ENCODE measurements around the gene IFNAR1.

IFNAR1 gene

GRCh38 chr21:33397717-33398116, 72.9 kb downstream of the IFNAR1 start:
- DNase-seq (ENCODE audit: low spot score), result no peak
- no peak for FAIRE-seq

GRCh38 chr21:33398361-33398760, 73.6 kb downstream of the IFNAR1 start:
- FAIRE-seq, result no peak
- DNase-seq (ENCODE audit: low spot score), result no peak

DNA sequence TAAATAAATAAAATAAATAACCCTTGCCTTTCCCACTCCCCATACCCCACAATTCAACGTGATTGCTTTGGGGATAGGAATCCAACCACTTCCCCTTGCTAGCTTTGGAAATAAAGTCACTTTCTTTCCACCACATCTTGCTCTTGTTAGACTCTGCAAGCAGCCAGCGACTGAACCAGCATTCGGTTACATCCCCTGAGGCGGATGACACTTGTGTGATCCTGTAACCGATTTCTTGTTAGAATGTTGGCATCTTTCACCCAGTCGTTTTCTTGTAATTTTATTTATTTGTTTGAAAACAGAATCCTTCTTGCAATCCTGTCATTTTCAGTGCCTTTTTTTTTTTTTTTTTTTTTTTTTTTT, 76.8 kb downstream of the IFNAR1 start:
- no peak for FAIRE-seq
- DNase-seq (ENCODE audit: low spot score), result no peak

DNA sequence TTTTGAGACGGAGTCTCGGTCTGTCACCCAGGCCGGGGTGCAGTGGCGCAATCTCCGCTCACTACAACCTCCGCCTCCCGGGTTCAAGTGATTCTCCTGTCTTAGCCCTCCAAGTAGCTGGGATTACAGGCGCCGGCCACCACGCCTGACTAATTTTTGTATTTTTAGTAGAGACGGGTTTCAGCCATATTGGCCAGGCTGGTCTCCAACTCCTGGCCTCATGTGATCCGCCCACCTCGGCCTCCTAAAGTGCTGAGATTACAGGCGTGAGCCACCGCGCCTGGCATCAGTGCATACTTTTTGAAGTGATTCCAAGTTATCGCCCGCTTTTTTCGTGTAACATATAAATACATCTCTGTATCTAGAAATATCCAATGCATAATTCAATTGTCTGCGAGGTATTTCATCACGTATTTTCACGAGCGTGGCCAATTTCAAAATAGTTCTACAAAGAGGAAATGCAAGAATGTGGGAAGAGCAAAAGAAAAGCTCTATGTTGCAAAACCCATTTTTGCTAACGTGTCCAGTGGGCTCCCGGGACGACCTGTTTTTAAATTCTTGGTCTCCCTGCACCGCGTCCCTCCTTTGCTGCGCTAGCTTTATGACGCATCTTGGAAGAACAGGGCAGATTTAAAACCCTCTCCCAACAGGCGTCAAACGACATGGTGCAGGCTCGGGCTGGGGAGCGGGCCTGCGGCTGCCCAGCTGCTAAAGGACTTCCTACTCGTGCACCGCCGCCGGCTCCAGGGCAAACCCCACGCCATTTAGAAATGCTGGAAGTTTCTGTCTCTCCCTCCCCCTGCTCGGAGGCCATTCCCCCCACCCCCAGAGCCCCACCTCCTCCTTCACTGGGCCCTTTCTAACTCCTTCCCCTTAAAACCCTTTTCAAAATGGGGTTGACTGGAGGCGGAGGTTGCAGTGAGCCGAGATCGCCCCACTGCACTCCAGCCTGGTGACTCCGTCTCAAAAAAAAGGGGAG, 77.5 kb downstream of the IFNAR1 start:
- FAIRE-seq (no peak), DNase-seq (ENCODE audit: low spot score) (no peak)

DNA sequence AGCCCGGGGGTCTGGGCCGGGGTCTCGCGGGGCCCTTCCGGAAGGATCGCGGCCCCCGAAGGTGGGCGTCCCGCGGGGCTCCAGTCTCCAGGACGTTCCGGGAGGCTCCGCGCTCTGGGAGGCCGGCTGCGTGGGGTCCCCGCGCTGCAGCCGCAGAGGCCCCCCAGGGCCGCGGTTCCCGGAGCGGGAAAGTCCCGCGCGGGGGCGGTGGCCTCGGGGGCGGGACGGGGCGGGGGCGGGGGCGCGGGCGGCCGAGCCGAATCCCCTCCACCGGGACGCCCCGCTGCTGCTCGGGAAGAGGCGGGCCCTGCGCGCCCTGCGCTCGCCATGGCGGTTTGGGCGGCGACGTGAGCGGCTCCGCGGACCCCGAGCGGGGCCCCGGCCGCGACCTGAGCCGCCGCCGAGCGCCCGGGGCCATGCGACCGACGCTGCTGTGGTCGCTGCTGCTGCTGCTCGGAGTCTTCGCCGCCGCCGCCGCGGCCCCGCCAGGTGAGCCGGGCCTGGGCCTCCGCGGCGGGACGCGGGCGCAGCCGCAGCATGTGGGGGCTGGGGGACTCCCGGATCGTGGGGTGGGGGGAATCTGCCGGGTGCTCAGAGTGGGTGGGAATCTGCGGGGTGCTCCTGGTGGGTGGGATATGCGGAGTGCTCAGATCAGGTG, 78.5 kb downstream of the IFNAR1 start, which contains the start of gene IFNGR2:
Gene IFNGR2 (plus strand): TSS at position 286 of the 658 bp plus-strand sequence. CDS start 131 bp downstream, at position 417.
- FAIRE-seq, result no peak
- no peak for DNase-seq (ENCODE audit: low spot score)

- FAIRE-seq (no peak), DNase-seq (ENCODE audit: low spot score) (peak; percentile 24)
Observed at GRCh38 chr21:33403786-33404585, 79.2 kb downstream of the IFNAR1 start.

GRCh38 chr21:33406493-33406892, 81.7 kb downstream of the IFNAR1 start:
- DNase-seq (ENCODE audit: low spot score) (no peak), FAIRE-seq (no peak)

Data from RCC 7860 (cell line).